GM10266 (cell line): Measurements from ENCODE around the gene NDUFA1.
A peak's percentile ranks its signal among the peaks of the same experiment; 100 is the strongest.
"Not testable (repeated sequence)": the region's sequence is repeated elsewhere in the genome, so short reads cannot be mapped to it uniquely, and the experiment has no call there.

ENCODE experiments used
- DNase-seq: peaks from one replicate; pipeline ENCODE4 v3.0.0; 2012; ENCODE audit errors: extremely low spot score
- TF ChIP-seq, protein P1 (sequence below): IDR thresholded peaks from 2 replicates; pipeline ENCODE4 v1.5.1; 2012; ENCODE audit warnings: mild to moderate bottlenecking, low read depth; ENCODE audit not compliant: control insufficient read depth, insufficient read depth; ENCODE audit errors: missing control alignments

Gene NDUFA1

DNA sequence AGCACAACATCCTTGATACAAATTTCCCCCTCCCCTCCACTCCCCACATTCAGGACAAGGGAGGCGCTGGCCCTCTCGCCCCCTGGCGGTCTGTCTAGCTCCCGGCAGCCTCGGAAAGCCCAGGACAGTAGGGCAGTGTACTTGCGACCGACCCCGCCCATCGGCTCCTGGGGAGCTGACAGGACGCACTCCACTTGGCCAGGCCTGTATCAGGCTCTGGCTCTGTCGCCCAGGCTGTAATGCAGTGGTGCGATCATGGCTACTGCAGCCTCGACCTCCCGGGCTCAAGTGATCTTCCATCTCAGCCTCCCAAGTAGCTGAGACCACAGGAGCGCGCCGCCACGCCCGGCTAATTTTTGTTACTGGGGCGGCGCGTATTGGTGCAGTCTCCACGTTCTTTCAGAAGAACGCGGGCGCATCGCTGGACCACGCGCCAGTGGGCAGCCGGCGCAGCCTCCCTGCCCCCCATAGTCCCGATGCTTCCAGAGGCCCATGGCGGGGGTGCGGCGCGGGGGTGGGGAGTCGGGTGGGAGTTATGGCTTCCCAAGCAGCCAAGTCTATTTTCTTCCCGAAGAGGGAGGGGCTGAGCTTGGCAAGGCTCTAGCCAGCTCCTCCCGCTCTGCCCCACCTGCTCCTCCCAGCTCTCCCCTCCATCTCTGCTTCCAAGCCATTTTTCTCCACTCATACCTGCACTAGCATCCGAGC lies 16.2 kb downstream of the NDUFA1 start:
- DNase-seq = peak; percentile 71
- TF ChIP-seq, protein P1, sequence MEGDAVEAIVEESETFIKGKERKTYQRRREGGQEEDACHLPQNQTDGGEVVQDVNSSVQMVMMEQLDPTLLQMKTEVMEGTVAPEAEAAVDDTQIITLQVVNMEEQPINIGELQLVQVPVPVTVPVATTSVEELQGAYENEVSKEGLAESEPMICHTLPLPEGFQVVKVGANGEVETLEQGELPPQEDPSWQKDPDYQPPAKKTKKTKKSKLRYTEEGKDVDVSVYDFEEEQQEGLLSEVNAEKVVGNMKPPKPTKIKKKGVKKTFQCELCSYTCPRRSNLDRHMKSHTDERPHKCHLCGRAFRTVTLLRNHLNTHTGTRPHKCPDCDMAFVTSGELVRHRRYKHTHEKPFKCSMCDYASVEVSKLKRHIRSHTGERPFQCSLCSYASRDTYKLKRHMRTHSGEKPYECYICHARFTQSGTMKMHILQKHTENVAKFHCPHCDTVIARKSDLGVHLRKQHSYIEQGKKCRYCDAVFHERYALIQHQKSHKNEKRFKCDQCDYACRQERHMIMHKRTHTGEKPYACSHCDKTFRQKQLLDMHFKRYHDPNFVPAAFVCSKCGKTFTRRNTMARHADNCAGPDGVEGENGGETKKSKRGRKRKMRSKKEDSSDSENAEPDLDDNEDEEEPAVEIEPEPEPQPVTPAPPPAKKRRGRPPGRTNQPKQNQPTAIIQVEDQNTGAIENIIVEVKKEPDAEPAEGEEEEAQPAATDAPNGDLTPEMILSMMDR = peak; percentile 67

DNA sequence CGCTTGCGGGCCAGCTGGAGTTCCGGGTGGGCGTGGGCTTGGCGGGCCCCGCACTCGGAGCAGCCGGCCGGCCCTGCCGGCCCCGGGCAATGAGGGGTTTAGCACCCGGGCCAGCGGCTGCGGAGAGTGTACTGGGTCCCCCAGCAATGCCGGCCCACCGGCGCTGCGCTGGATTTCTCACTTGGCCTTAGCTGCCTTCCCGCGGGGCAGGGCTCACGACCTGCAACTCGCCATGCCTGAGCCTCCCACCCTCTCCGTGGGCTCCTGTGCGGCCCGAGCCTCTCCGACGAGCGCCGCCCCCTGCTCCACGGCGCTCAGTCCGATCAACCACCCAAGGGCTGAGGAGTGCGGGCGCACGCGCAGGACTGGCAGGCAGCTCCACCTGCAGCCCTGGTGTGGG lies 19.0 kb downstream of the NDUFA1 start:
- DNase-seq = not testable (repeated sequence)

DNA sequence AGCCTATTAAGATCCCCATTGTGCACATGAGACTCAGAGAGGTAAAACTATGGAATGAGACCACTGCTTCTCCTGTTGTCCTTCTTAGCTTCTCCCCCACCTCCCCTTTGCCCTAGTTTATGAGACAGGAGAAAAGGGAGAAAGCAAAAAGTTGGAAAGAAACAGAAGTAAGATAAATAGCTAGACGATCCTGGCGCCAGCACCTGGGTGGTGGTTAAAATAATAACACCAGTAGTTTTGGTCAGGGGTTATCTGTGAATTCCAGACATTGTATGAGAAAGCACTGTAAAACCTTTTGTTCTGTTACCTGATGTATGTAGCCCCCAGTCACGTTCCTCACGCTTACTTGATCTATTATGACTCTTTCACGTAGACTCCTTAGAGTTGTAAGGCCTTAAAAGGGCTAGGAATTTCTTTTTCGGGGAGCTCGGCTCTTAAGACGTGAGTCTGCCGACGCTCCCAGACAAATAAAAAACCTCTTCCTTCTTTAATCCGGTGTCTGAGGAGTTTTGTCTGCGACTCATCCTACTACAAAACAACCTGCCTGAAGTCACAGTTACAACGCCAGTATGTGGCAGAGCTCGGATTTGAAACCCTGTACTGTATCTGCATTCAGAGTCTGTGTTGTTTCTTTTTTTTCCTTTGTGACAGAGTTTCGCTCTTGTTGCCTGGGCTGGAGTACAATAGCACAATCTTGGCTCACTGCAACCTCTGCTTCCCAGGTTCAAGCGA lies 20.5 kb downstream of the NDUFA1 start:
- not testable (repeated sequence) for DNase-seq

DNA sequence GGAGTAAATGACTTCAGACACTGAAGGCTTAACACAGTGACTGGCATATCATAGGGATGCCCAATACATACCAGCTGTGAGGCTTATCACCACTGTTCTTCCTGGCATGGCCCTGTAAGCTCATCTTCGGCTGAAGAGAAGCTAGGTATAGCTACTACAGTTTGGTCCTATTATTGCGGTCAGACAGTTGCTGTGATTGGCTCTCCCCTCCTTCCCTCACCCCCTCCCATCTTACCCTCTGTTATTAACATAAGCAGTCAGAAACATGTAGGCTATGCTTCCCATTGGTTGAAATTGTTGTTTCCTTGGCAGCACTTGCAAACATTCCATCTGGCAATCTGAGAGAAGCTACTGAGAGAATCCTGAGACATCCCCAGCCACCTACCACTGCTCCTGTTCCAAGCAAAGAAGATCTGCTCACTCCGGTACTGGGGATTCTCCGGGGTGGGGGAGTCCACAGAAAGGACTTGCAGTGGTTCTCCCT lies 24.3 kb downstream of the NDUFA1 start, which contains the start of gene AKAP14:
AKAP14 (plus strand) TSS at position 51 of the 484 bp plus-strand sequence. CDS start 7,331 bp downstream, outside the sequence.
- no peak for DNase-seq

DNA sequence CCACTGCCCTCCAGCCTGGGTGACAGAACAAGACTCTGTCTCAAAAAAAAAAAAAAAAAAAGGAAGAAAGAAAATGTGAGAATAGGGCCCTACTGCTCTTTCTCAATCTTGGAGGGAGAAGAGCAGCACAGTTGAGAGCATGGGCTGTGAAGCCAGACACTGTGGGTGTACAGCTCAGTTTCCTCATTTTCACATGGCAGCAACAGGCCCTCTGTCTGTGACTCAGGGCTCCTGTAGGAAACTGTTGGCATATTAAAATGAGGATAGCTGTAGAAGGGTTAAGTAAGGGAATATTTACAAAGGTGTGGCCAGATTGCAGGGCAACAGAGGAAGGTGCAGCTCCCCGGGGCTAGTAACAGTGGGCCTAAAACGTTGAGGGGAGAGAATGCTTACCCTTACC lies 27.5 kb downstream of the NDUFA1 start:
- DNase-seq = no peak
- TF ChIP-seq, protein P1 = no peak

More for the DNA sequence above, 24.3 kb downstream of the NDUFA1 start, which contains the start of gene AKAP14:
- TF ChIP-seq, protein P1 = no peak

DNA sequence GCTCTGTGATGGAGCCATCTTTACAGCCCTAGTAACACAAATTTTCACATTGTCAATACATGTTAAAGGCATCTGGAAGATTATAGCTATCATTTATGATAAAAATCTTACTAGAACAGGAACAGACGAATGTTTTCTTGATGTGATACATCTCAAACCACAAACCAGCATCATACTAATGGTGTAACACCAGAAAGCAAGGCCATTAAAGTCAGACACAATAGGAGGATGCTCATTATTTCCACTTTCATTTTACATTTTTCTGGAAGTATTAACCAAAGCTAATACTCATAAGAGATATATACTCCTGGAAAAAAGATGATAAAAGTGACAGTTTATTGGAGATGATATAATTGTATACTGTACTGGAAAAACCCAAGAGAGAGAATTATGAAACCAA lies 29.3 kb downstream of the NDUFA1 start:
- DNase-seq = no peak
- TF ChIP-seq, protein P1 = no peak

DNA sequence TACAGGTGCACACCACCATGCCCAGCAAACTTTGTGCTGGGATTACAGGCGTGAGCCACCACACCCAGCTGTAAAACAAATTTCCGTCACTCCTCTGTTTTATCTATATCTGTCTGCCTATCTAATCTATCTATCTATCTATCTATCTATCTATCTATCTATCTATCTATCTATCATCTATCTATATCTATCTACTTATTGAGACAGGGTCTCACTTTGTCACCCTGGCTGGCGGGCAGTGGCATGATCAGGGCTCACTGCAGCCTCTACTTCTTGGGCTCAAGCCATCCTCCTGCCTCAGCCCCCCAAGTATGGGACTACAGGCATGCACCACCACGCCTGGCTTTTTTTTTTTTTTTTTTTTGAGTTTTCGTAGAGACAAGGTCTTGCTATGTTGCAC lies 44.7 kb downstream of the NDUFA1 start:
- no peak for DNase-seq
- TF ChIP-seq, protein P1 = no peak

DNA sequence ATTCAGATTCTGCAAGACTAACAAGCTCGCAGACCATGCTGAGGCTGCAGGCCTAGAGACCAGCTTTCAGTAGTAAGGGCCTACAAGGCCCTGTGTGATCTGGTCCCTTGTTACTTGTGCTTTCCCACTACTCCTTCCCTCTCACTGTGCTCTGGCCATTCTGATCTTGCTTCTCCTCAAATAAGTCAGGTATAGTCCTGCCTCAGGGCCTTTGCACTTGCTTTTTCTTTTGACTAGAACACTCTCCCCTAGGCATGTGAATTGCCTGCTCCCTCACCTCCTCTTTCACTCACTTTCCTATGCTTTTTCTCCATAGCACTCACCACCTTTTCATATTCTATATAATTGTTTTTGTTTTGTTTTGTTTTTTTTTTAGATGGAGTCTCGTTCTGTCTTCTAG lies 46.2 kb downstream of the NDUFA1 start:
- DNase-seq = no peak
- TF ChIP-seq, protein P1 = no peak
